ENCODE measurements around the gene PHF5A. TPM values are rescaled to one million over a fixed set of nuclear protein-coding genes. Genes with fewer than 3 reads are reported as not detected.

The PHF5A gene
- total and polyA plus RNA-seq, 4 donors = 15.8 to 31.7 (median 23.2) TPM

DNA sequence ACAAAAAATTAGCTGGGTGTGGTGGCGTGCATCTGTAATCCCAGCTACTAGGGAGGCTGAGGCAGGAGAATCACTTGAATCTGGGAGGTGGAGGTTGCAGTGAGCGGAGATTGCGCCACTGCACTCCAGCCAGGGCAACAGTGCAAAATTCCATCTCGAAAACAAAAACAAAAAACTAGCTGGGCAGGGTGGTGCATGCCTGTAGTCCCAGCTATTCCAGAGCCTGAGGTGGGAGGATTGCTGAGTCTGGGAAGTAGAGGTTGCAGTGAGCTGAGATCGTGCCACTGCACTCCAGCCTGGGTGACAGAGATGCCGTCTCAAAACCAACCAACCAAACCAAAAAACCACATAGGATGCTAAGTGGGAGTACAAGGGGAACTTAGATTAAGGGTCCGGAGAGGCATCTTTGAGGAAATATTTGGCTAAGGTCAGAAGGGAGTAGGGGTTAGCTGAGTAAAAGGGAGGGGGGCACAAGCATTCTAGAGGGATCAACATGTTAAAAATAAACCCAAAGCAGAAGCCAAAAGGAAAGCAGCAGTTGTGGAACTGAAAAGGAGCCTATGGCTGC lies 10.2 kb downstream of the PHF5A start:
- Histone ChIP-seq H3K9ac (ENCODE audit: low read depth in 1 of 2, low read length in 2 of 2) (no peak overlapping the region), H3K4me1 (ENCODE audit: control insufficient read depth in 4 of 4, insufficient read depth in 4 of 4, low read length in 3 of 4) (peaks cover 0 to 4% (median 2%) of the 10 kb centered on the region in 4 donors), H3K27ac (ENCODE audit: low read depth in 1 of 2, low read length in 2 of 2) (no peak overlapping the region), H3K4me3 (ENCODE audit: low read depth in 1 of 3, low read length in 3 of 3) (no peak overlapping the region), H3K36me3 (ENCODE audit: control insufficient read depth in 4 of 4, insufficient read depth in 3 of 4, low read depth in 1 of 4, low read length in 3 of 4) (peaks cover 11 to 25% (median 16%) of the 10 kb centered on the region in 4 donors), H3K27me3 (ENCODE audit: control insufficient read depth in 4 of 4, insufficient read depth in 4 of 4, low read length in 3 of 4) (no peaks in the 10 kb centered on the region), H3K9me3 (ENCODE audit: control insufficient read depth in 4 of 4, low read length in 3 of 4) (no peaks in the 10 kb centered on the region)
- no peak for TF ChIP-seq TAF1 (conservative IDR thresholded peaks at IDR 0.05)
- TF ChIP-seq EGR1 (IDR thresholded peaks at IDR 0.05; ENCODE audit: low read depth in 2 of 2) = no peak
- no peak for TF ChIP-seq FOXA2 (IDR thresholded peaks at IDR 0.05)
- TF ChIP-seq, protein P1, sequence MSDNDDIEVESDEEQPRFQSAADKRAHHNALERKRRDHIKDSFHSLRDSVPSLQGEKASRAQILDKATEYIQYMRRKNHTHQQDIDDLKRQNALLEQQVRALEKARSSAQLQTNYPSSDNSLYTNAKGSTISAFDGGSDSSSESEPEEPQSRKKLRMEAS (IDR thresholded peaks at IDR 0.05) = no peak
- no peak for TF ChIP-seq GABPA (IDR thresholded peaks at IDR 0.05 in 1 of 2, conservative IDR thresholded peaks at IDR 0.05 in 1 of 2)
- TF ChIP-seq SP1 (IDR thresholded peaks at IDR 0.05) = no peak
- 86% methylated on average over 7 of the region's 7 CpGs for WGBS
- no peak for DNase-seq (ENCODE audit: low spot score)

DNA sequence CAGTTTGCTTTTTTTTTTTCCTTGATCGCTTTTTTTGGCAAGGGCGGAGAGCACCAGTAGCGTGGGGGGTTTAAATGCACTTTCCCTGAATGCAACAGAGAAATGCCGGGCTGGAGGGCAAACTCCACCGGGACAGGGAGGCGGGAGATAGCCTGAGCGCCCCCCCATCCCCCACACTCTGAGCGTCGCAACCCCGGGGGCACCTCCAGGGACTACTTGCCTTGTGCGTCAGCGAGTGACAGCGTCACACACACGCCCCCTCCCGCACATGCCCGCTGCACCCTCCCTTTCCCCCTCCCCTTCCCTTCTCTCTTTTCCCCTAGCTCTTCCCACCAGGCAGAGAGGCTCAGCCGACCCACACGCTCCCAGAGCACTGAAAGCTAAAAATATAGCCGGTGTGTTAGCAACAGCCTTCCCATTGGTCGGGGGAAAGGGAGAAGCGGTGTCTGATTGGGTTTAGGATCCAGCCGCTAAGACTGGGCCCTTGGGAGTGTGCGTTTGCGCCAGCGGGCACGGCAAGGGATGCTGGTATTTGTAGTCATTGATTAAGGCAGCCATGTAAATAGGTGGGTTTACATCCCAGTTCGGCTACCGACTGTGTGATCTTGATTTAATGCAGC lies 20.2 kb downstream of the PHF5A start:
- Histone ChIP-seq H3K27me3 (ENCODE audit: control insufficient read depth in 4 of 4, insufficient read depth in 4 of 4, low read length in 3 of 4) (no peaks in the 10 kb centered on the region), H3K9ac (ENCODE audit: low read depth in 1 of 2, low read length in 2 of 2) (peak overlapping the region; percentile 91 to 94), H3K36me3 (ENCODE audit: control insufficient read depth in 4 of 4, insufficient read depth in 3 of 4, low read depth in 1 of 4, low read length in 3 of 4) (no peaks in the 10 kb centered on the region), H3K9me3 (ENCODE audit: control insufficient read depth in 4 of 4, low read length in 3 of 4) (no peaks in the 10 kb centered on the region), H3K4me1 (ENCODE audit: control insufficient read depth in 4 of 4, insufficient read depth in 4 of 4, low read length in 3 of 4) (peaks cover 3 to 18% (median 12%) of the 10 kb centered on the region in 4 donors), H3K4me3 (ENCODE audit: low read depth in 1 of 3, low read length in 3 of 3) (peak overlapping the region; percentile 55 to 69 (median 60)), H3K27ac (ENCODE audit: low read depth in 1 of 2, low read length in 2 of 2) (peak overlapping the region; percentile 90 to 100)
- TF ChIP-seq NR2F2 (IDR thresholded peaks at IDR 0.05) = peak; percentile 78
- TF ChIP-seq SP1 (IDR thresholded peaks at IDR 0.05) = peak; percentile 99
- peak in 1 of 2 donors; percentile 53 for TF ChIP-seq RAD21 (IDR thresholded peaks at IDR 0.05)
- TF ChIP-seq JUND (IDR thresholded peaks at IDR 0.05) = peak; percentile 39 to 54
- peak; percentile 88 to 89 for TF ChIP-seq RXRA (IDR thresholded peaks at IDR 0.05)
- TF ChIP-seq EGR1 (IDR thresholded peaks at IDR 0.05; ENCODE audit: low read depth in 2 of 2) = peak; percentile 64 to 91
- no peak for TF ChIP-seq ATF3 (IDR thresholded peaks at IDR 0.05)
- peak in 1 of 2 donors; percentile 56 for TF ChIP-seq GABPA (IDR thresholded peaks at IDR 0.05 in 1 of 2, conservative IDR thresholded peaks at IDR 0.05 in 1 of 2)
- TF ChIP-seq, protein P2, sequence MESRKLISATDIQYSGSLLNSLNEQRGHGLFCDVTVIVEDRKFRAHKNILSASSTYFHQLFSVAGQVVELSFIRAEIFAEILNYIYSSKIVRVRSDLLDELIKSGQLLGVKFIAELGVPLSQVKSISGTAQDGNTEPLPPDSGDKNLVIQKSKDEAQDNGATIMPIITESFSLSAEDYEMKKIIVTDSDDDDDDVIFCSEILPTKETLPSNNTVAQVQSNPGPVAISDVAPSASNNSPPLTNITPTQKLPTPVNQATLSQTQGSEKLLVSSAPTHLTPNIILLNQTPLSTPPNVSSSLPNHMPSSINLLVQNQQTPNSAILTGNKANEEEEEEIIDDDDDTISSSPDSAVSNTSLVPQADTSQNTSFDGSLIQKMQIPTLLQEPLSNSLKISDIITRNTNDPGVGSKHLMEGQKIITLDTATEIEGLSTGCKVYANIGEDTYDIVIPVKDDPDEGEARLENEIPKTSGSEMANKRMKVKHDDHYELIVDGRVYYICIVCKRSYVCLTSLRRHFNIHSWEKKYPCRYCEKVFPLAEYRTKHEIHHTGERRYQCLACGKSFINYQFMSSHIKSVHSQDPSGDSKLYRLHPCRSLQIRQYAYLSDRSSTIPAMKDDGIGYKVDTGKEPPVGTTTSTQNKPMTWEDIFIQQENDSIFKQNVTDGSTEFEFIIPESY (IDR thresholded peaks at IDR 0.05) = peak; percentile 85
- peak; percentile 84 to 86 for TF ChIP-seq HNF4A (conservative IDR thresholded peaks at IDR 0.05)
- peak; percentile 94 for TF ChIP-seq YY1 (IDR thresholded peaks at IDR 0.05)
- no peak for TF ChIP-seq CTCF (IDR thresholded peaks at IDR 0.05; ENCODE audit: low read depth, low read length, missing input control)
- TF ChIP-seq, protein P1 (IDR thresholded peaks at IDR 0.05) = peak; percentile 84
- peak; percentile 95 for TF ChIP-seq TAF1 (conservative IDR thresholded peaks at IDR 0.05)
- peak; percentile 74 for TF ChIP-seq HNF4G (IDR thresholded peaks at IDR 0.05)
- TF ChIP-seq FOXA2 (IDR thresholded peaks at IDR 0.05) = peak; percentile 41
- TF ChIP-seq, protein P3, sequence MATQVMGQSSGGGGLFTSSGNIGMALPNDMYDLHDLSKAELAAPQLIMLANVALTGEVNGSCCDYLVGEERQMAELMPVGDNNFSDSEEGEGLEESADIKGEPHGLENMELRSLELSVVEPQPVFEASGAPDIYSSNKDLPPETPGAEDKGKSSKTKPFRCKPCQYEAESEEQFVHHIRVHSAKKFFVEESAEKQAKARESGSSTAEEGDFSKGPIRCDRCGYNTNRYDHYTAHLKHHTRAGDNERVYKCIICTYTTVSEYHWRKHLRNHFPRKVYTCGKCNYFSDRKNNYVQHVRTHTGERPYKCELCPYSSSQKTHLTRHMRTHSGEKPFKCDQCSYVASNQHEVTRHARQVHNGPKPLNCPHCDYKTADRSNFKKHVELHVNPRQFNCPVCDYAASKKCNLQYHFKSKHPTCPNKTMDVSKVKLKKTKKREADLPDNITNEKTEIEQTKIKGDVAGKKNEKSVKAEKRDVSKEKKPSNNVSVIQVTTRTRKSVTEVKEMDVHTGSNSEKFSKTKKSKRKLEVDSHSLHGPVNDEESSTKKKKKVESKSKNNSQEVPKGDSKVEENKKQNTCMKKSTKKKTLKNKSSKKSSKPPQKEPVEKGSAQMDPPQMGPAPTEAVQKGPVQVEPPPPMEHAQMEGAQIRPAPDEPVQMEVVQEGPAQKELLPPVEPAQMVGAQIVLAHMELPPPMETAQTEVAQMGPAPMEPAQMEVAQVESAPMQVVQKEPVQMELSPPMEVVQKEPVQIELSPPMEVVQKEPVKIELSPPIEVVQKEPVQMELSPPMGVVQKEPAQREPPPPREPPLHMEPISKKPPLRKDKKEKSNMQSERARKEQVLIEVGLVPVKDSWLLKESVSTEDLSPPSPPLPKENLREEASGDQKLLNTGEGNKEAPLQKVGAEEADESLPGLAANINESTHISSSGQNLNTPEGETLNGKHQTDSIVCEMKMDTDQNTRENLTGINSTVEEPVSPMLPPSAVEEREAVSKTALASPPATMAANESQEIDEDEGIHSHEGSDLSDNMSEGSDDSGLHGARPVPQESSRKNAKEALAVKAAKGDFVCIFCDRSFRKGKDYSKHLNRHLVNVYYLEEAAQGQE (IDR thresholded peaks at IDR 0.05) = peak; percentile 92
- peak; percentile 73 for TF ChIP-seq FOXA1 (IDR thresholded peaks at IDR 0.05)
- DNase-seq (ENCODE audit: low spot score) = peak; percentile 89
- under 1% methylated on average over 28 of the region's 28 CpGs for WGBS

Data from liver (tissue), 9 donors.